IMR-90 (cell line): Measurements from ENCODE around the gene FBXL16. TPM values are rescaled to one million over a fixed set of nuclear protein-coding genes. Genes with fewer than 3 reads are reported as not detected.

Experiments used
- ATAC-seq: fragments of 200-7000 bp; cut with Tn5 transposase; 2 replicates; pipeline ENCODE4 v1.9.1; 2020; ENCODE audit warnings: low read depth, mild to moderate bottlenecking, moderate library complexity
- Bru-seq: library from RNA; stranded (reverse); fragments of 400-500 nt; gene quantifications from one replicate; lab custom pipeline; 2021; lab: Mats Ljungman, UMichigan
- BruChase-seq, 2 experiments: library from RNA; stranded (reverse); fragments of 400-500 nt; gene quantifications; one replicate each; lab custom pipeline; 2021; lab: Mats Ljungman, UMichigan
- BruUV-seq: library from RNA; stranded (reverse); fragments of 400-500 nt; replicated peaks from 2 replicates; lab custom pipeline; 2021; lab: Mats Ljungman, UMichigan
- CTCF ChIA-PET: fragments of 300-600 bp; formaldehyde crosslinking; extraction: SDS; loops from one replicate; lab custom pipeline; 2021; ENCODE audit warnings: antibody characterized with exemption; lab: Yijun Ruan, JAX
- POLR2A ChIA-PET: fragments of 300-600 bp; sonication (Branson Sonifier 250); formaldehyde crosslinking; loops from one replicate; lab custom pipeline; 2022; ENCODE audit warnings: antibody characterized with exemption; ENCODE audit not compliant: unreplicated experiment; lab: Charles Lee
- DNase-seq: peaks from one replicate; pipeline ENCODE4 v3.0.0; 2013
- H2AFZ ChIP-seq: replicated peaks from 2 replicates; pipeline ENCODE3; 2013; ENCODE audit warnings: low read length, mild to moderate bottlenecking; ENCODE audit not compliant: poor library complexity
- H2AK5ac ChIP-seq: 2 replicates; pipeline ENCODE4 v1.6.1; 2013; ENCODE audit warnings: low read depth, low read length, inconsistent platforms
- H2AK9ac ChIP-seq: replicated peaks from 2 replicates; pipeline ENCODE3; 2013; ENCODE audit warnings: mild to moderate bottlenecking, low read depth, low read length, moderate library complexity; ENCODE audit not compliant: poor library complexity
- H2BK120ac ChIP-seq: 2 replicates; pipeline ENCODE4 v1.6.1; 2013; ENCODE audit warnings: low read depth, low read length, inconsistent platforms
- H2BK15ac ChIP-seq: 3 replicates; pipeline ENCODE4 v1.6.1; 2013; ENCODE audit warnings: low read depth, low read length, inconsistent platforms
- H2BK20ac ChIP-seq: 2 replicates; pipeline ENCODE4 v1.6.1; 2013; ENCODE audit warnings: low read depth, mild to moderate bottlenecking, inconsistent platforms, low read length, moderate library complexity
- H2BK5ac ChIP-seq: 2 replicates; pipeline ENCODE4 v1.6.1; 2013; ENCODE audit warnings: mild to moderate bottlenecking, low read depth, low read length, inconsistent platforms; ENCODE audit not compliant: poor library complexity, severe bottlenecking
- H3K14ac ChIP-seq: replicated peaks from 2 replicates; pipeline ENCODE4 v1.6.1; 2013; ENCODE audit warnings: low read depth, low read length, inconsistent platforms
- H3K18ac ChIP-seq: 2 replicates; pipeline ENCODE4 v1.6.1; 2013; ENCODE audit warnings: low read depth, low read length, control low read depth
- H3K23ac ChIP-seq: 2 replicates; pipeline ENCODE4 v1.6.1; 2013; ENCODE audit warnings: low read depth, low read length, inconsistent platforms
- H3K27ac ChIP-seq: 2 replicates; pipeline ENCODE4 v1.5.1; 2013; ENCODE audit warnings: mild to moderate bottlenecking, control low read depth, low read length; ENCODE audit not compliant: insufficient read depth
- H3K27me3 ChIP-seq: 2 replicates; pipeline ENCODE4 v1.6.1; 2013; ENCODE audit warnings: low read length; ENCODE audit not compliant: control insufficient read depth, insufficient read depth
- H3K36me3 ChIP-seq: 2 replicates; pipeline ENCODE4 v1.6.1; 2013; ENCODE audit warnings: low read length, mixed read lengths; ENCODE audit not compliant: control insufficient read depth, insufficient read depth
- H3K4ac ChIP-seq: 2 replicates; pipeline ENCODE4 v1.6.1; 2013; ENCODE audit warnings: low read depth, low read length, inconsistent platforms
- H3K4me1 ChIP-seq: 2 replicates; pipeline ENCODE4 v1.6.1; 2013; ENCODE audit warnings: low read length, mixed read lengths; ENCODE audit not compliant: control insufficient read depth, insufficient read depth
- H3K4me2 ChIP-seq: 2 replicates; pipeline ENCODE4 v1.6.1; 2013; ENCODE audit warnings: low read depth, mild to moderate bottlenecking, control low read depth, low read length, moderate library complexity
- H3K4me3 ChIP-seq: 2 replicates; pipeline ENCODE4 v1.5.1; 2013; ENCODE audit warnings: low read depth, mild to moderate bottlenecking, control low read depth, low read length, moderate library complexity; ENCODE audit not compliant: insufficient read depth
- H3K56ac ChIP-seq: 2 replicates; pipeline ENCODE4 v1.6.1; 2013; ENCODE audit warnings: low read length, inconsistent platforms; ENCODE audit not compliant: insufficient read depth; ENCODE audit errors: extremely low read depth
- H3K79me1 ChIP-seq, 2 experiments: 2 replicates each; pipeline ENCODE4 v1.6.1; 2013; ENCODE audit warnings: low read length in 2 of 2, inconsistent platforms in 1 of 2, low read depth in 1 of 2
- H3K9ac ChIP-seq: 2 replicates; pipeline ENCODE4 v1.6.1; 2013; ENCODE audit warnings: low read depth, low read length, control low read depth
- H3K9me1 ChIP-seq: 2 replicates; pipeline ENCODE4 v1.6.1; 2013; ENCODE audit warnings: low read length, inconsistent platforms; ENCODE audit not compliant: insufficient read depth
- H3K9me3 ChIP-seq: 2 replicates; pipeline ENCODE4 v1.6.1; 2013; ENCODE audit warnings: low read length; ENCODE audit not compliant: control insufficient read depth, insufficient read depth
- H4K20me1 ChIP-seq: 2 replicates; pipeline ENCODE4 v1.6.1; 2013; ENCODE audit warnings: low read length, inconsistent platforms; ENCODE audit not compliant: insufficient read depth
- H4K5ac ChIP-seq: 2 replicates; pipeline ENCODE4 v1.6.1; 2013; ENCODE audit warnings: mild to moderate bottlenecking, low read depth, low read length, control low read depth
- H4K8ac ChIP-seq, 2 experiments: 2 replicates each; pipeline ENCODE4 v1.6.1; 2013; ENCODE audit warnings: low read depth in 2 of 2, low read length in 2 of 2, control low read depth in 1 of 2, inconsistent platforms in 1 of 2
- H4K91ac ChIP-seq: 2 replicates; pipeline ENCODE4 v1.6.1; 2013; ENCODE audit warnings: low read depth, low read length, inconsistent platforms; ENCODE audit not compliant: insufficient read depth
- BHLHE40 ChIP-seq: fragments of 150-350 bp; IDR thresholded peaks from 2 replicates; pipeline ENCODE4 v1.6.1; 2016; ENCODE audit warnings: mild to moderate bottlenecking, low read depth, low read length
- CEBPB ChIP-seq: IDR thresholded peaks from 2 replicates; pipeline ENCODE4 v1.6.1; 2012; ENCODE audit warnings: low read depth, low read length, improper control_type of control experiment
- CHD1 ChIP-seq: IDR thresholded peaks from 2 replicates; pipeline ENCODE4 v1.6.1; 2012; ENCODE audit warnings: low read depth, low read length, improper control_type of control experiment
- MAFK ChIP-seq: IDR thresholded peaks from 2 replicates; pipeline ENCODE4 v1.6.1; 2012; ENCODE audit warnings: low read depth, low read length, improper control_type of control experiment
- POLR2A ChIP-seq: IDR thresholded peaks from 2 replicates; pipeline ENCODE4 v1.6.1; 2012; ENCODE audit warnings: mild to moderate bottlenecking, low read depth, low read length
- SMC3 ChIP-seq: fragments of 150-350 bp; IDR thresholded peaks from 2 replicates; pipeline ENCODE4 v1.6.1; 2016; ENCODE audit warnings: low read depth, mild to moderate bottlenecking, antibody characterized with exemption, low read length, moderate library complexity
- WGBS, 2 experiments: methylation state at CpG; one replicate each; pipeline versions ENCODE4 v1.1.5 to v1.1.7; 2013; ENCODE audit warnings: missing lambda C conversion rate in 2 of 2; ENCODE audit not compliant: insufficient read length in 1 of 2; ENCODE audit errors: extremely low coverage in 2 of 2; 5-methylcytosine and 5-hydroxymethylcytosine counted together
- dilution Hi-C: fragments of 300-500 bp; cut with HindIII; formaldehyde crosslinking; loops from one replicate; pipeline ENCODE4 v1.14.3; 2018; ENCODE audit warnings: low sequenced_read_pairs; ENCODE audit not compliant: unreplicated experiment
- in situ Hi-C: fragments of 300-500 bp; cut with MboI; formaldehyde crosslinking; loops from 3 replicates; pipeline ENCODE4 v1.14.3; 2019; ENCODE audit warnings: low sequenced_read_pairs, inconsistent platforms, mixed read lengths
- intact Hi-C: fragments of 100-400 bp; cut with micrococcal nuclease; formaldehyde crosslinking; loops from 2 replicates; pipeline ENCODE4 v1.10.0; 2022
- long read RNA-seq: library from polyadenylated mRNA; unstranded; transcript quantifications from one replicate; pipeline ENCODE4 v2.0.0, GENCODE V29; 2021; ENCODE audit not compliant: unreplicated experiment
- polyA plus RNA-seq, 3 experiments: library from polyadenylated mRNA; depleted of rRNA; stranded (reverse); fragments of >200 nt; gene quantifications; 2 replicates each; pipeline ENCODE4 v1.2.3, GENCODE V29; 2012; ENCODE audit warnings: low replicate concordance in 1 of 3
- total RNA-seq: library from RNA; depleted of rRNA; stranded (reverse); fragments of >200 nt; gene quantifications from 2 replicates; pipeline ENCODE4 v1.2.3, GENCODE V29; 2012; rRNA removed
- TF ChIP-seq, protein P1 (sequence below): fragments of 150-350 bp; IDR thresholded peaks from 2 replicates; pipeline ENCODE4 v1.6.1; 2017; ENCODE audit warnings: mild to moderate bottlenecking, antibody characterized with exemption, low read length, low read depth

Gene FBXL16, protein sequence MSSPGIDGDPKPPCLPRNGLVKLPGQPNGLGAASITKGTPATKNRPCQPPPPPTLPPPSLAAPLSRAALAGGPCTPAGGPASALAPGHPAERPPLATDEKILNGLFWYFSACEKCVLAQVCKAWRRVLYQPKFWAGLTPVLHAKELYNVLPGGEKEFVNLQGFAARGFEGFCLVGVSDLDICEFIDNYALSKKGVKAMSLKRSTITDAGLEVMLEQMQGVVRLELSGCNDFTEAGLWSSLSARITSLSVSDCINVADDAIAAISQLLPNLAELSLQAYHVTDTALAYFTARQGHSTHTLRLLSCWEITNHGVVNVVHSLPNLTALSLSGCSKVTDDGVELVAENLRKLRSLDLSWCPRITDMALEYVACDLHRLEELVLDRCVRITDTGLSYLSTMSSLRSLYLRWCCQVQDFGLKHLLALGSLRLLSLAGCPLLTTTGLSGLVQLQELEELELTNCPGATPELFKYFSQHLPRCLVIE
- total RNA-seq (0.18 and 0.56 TPM in 2 replicates), polyA plus RNA-seq (2012; rRNA removed) (2.2 and 3.0 TPM in 2 replicates), Bru-seq, nascent RNA (percentile 7 among the genes with signal in this experiment), BruChase-seq, experiment 1, labeled RNA remaining after a 6-hour chase (not detected), BruChase-seq, experiment 2, labeled RNA remaining after a 2-hour chase (percentile 19 among the genes with signal in this experiment)
- polyA plus RNA-seq (2012; cell fraction: cytosol; rRNA removed) = 0.88 and 2.6 TPM in 2 replicates
- polyA plus RNA-seq (2012; cell fraction: nucleus; rRNA removed; ENCODE audit: low replicate concordance) = 1.6 and 4.8 TPM in 2 replicates
- long read RNA-seq = 0 reads

DNA sequence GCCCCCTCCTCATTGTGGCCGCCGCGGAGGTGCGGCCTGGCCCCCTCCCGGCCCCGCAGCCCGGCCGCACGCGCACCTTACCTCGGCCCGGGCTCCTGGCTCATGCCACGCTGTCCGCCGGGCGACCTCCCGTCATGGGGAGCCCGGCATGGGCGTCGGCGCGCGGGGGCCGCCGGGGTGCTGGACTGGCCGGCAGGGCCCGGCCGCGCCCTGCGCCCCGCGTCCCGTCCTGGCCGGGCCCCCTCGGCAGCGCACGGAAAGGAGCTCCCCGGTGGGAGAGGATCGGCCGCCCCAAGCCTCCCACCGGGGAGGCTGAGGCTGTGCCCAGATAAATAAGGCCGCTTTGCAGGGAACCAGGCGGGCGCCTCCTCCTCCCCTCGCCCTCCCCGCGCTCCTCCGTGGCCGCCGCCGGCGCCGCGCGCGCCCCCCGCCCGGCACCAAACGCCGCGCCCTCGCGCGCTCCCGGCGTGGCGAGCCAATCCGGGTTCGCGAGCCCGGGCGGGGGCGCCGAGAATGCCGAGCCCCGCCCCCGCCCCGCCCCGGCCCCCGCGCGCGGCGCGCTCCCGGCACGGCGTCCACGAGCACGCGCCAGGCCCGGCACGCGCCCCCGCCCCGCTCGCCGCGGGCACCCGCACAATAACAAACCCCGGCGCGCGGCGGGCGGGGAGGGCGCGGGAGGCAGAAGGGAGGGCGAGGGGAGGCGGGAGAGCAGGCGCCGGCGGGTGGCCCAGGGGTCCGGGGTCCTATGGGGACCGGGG is at the start of gene FBXL16:
Gene FBXL16 (minus strand): TSS at position 371 of the 758 bp plus-strand sequence. CDS start 8,396 bp downstream, outside the sequence.
- POLR2A ChIA-PET = no interaction called here
- dilution Hi-C loops (no loop called here), in situ Hi-C loops (loop anchor here (25.0 kb wide), 1 partner anchor 357 kb away; the partner anchor contains the start of gene SSTR5), intact Hi-C loops (no loop called here)
- Histone ChIP-seq H3K27ac (no peak within 1 kb of the TSS), H3K27me3 (peaks cover 64% of the 10 kb centered on the region), H2AFZ (no peak within 1 kb of the TSS), H3K23ac (no peak within 1 kb of the TSS), H3K4me1 (peaks cover 5% of the 10 kb centered on the region; the same call in 1 of the 2 replicates), H2BK20ac (no peak within 1 kb of the TSS), H3K4ac (no peak within 1 kb of the TSS), H3K9me3 (no peaks in the 10 kb centered on the region), H2AK9ac (peak within 1 kb of the TSS; percentile 24), H4K91ac (no peak within 1 kb of the TSS), H3K9me1 (no peaks in the 10 kb centered on the region), H3K18ac (no peak within 1 kb of the TSS), H4K8ac (no peak within 1 kb of the TSS), H4K20me1 (peaks cover 18% of the 10 kb centered on the region; the same call in 1 of the 2 replicates), H3K36me3 (no peaks in the 10 kb centered on the region), H4K5ac (no peak within 1 kb of the TSS), H3K14ac (no peak within 1 kb of the TSS), H3K4me2 (no peak within 1 kb of the TSS), H2BK120ac (no peak within 1 kb of the TSS), H2BK5ac (no peak within 1 kb of the TSS), H3K79me1 (no peaks in the 10 kb centered on the region), H2AK5ac (no peak within 1 kb of the TSS), H3K56ac (no peak within 1 kb of the TSS), H3K9ac (no peak within 1 kb of the TSS), H3K4me3 (peak within 1 kb of the TSS; percentile 32; the same call in 1 of the 2 replicates), H2BK15ac (no peak within 1 kb of the TSS)
- peak; percentile 4; the same call in 1 of the 2 replicates for ATAC-seq
- WGBS, 2 experiments = 1% methylated on average over 21 of the region's 115 CpGs; no CpG with 5 or more reads in 1 of the 2 experiments
- BruUV-seq = no TSS peak
- CTCF ChIA-PET = no interaction called here
- no peak for TF ChIP-seq POLR2A
- no peak for TF ChIP-seq MAFK
- TF ChIP-seq SMC3 = no peak
- no peak for TF ChIP-seq BHLHE40
- TF ChIP-seq, protein P1, sequence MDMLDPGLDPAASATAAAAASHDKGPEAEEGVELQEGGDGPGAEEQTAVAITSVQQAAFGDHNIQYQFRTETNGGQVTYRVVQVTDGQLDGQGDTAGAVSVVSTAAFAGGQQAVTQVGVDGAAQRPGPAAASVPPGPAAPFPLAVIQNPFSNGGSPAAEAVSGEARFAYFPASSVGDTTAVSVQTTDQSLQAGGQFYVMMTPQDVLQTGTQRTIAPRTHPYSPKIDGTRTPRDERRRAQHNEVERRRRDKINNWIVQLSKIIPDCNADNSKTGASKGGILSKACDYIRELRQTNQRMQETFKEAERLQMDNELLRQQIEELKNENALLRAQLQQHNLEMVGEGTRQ = no peak
- no peak for TF ChIP-seq CHD1
- TF ChIP-seq CEBPB = no peak
- DNase-seq = no peak
